AG08396 (cell line): ENCODE results near the gene MTOR.
"Not testable (repeated sequence)": the region's sequence is repeated elsewhere in the genome, so short reads cannot be mapped to it uniquely, and the experiment has no call there.

Experiments
- DNase-seq: peaks from one replicate; pipeline ENCODE4 v3.0.0; 2012; ENCODE audit warnings: low spot score, mixed read lengths

MTOR gene

GRCh38 chr1:11107599-11107998, 154.8 kb downstream of the MTOR start:
- DNase-seq: no peak

- no peak for DNase-seq
Observed at GRCh38 chr1:11105586-11105985, 156.8 kb downstream of the MTOR start.

DNA sequence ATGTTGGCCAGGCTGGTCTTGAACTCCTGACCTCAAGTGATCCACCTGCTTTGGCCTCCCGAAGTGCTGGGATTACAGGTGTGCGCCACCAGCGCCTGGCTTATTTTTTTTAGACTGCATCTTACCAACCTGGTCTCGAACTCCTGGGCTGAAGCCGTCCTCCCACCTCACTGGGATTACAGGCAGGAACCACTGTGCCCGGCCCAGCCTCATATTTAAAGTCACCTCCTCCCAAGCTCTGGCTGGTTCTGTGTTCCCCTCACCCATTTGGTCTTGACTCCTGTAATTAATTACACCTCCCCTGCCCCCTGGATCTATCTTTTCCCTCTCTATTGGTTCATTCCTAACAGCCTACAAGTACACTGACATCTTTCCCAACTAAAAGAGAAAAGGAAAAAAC, 161.0 kb downstream of the MTOR start:
- DNase-seq: no peak

GRCh38 chr1:11100806-11101205, 161.5 kb downstream of the MTOR start:
- not testable (repeated sequence) for DNase-seq

DNA sequence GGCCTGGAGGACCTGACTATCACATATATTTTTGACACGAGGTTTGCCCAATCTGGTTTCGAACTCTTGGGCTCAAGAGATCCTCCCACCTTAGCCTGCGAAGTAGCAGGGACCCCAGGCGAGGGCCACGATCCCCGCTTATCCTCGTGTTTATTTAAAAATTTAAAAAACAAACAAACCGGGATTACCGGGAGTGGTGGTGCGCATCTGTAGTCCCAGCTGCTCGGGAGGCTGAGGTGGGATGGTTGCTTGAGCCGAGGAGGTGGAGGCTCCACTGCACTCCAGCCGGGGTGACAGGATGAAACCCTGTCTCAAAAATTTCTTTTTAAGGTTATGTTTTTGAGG, 162.2 kb downstream of the MTOR start:
- no peak for DNase-seq

DNA sequence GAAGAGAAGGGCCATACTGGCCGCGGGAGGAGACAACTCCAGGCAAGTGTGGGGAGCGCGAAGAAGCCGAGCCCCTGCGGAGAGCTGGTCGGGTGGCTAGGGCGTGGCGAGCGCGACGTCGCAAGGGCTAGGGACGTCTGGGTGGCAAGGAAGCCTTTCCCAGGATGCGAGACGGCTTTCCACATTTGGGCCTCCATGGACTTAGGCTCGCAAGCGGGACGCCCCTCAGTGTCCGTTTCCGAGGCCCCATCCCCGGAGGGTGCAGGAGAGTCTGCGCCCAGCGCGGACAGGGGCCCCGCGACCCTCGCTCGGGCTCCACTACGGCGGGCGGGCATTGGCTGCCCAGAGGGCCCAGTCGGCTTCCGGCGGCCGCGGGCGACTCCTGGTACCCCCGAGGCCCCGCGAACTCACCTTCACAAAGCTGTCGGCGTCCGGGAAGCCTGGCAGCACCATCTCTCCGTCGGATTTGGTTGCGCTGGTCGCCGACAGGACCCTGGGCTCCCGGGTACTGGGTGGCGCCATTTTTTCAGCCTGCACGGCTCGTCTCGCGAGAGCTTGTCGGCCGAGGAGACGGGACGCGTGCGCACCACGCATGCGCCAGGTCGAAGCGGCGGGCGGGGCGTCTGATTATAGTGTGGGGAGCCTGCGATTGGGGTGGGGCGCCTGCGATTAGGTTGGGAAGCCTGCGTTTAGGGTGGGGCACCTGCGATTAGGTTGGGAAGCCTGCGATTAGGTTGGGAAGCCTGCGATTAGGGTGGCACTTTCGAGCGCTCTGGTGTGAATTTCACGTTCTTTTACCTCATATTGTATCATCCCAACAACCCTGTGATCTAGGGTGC, 162.8 kb downstream of the MTOR start, which contains the start of gene EXOSC10:
Gene EXOSC10, minus strand, starts transcription at position 560 of the 839 bp plus-strand sequence. Its CDS starts 38 bp downstream, at position 522.
- peak; percentile 99 for DNase-seq

GRCh38 chr1:11098931-11099309, 163.4 kb downstream of the MTOR start:
- no peak for DNase-seq

- DNase-seq: not testable (repeated sequence)
Observed at GRCh38 chr1:11083784-11084183, 178.6 kb downstream of the MTOR start.

DNA sequence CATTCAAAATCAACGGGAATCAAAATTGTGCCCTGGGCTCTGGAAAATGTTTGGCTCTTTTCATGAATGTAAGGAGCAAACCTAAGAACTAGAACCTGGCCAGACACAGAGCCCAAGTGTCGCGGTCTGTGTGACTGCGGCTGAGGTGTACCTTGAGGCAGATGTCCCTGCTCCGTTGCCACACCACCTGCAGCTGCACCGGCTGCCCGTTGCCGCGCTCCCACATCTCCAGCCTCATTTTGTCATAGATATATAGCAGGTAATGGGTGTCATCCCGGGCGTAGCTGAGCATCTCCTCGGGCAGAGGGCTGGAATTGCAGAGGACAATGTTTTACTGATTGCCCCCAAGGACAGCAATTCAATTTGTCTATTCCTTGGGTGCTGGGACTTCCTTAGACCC, 181.4 kb downstream of the MTOR start:
- DNase-seq: no peak

- DNase-seq: no peak
Observed at GRCh38 chr1:11078631-11079030, 183.7 kb downstream of the MTOR start.

DNA sequence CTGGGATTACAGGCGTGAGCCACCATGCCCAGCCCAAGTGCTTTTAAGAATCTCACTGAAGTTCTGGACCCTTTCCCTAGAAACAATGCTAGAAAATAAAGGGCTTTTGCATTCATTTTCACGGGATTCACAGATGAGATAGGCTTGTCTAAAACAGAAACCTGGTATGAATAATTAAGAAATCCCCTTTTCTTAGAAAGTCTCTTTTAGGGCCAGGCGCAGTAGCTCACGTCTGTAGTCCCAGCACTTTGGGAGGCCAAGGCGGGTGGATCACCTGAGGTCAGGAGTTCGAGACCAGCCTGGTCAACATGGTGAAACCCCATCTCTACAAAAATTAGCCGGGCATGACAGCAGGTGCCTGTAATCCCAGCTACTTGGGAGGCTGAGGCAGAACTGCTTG, 189.0 kb downstream of the MTOR start:
- not testable (repeated sequence) for DNase-seq

DNA sequence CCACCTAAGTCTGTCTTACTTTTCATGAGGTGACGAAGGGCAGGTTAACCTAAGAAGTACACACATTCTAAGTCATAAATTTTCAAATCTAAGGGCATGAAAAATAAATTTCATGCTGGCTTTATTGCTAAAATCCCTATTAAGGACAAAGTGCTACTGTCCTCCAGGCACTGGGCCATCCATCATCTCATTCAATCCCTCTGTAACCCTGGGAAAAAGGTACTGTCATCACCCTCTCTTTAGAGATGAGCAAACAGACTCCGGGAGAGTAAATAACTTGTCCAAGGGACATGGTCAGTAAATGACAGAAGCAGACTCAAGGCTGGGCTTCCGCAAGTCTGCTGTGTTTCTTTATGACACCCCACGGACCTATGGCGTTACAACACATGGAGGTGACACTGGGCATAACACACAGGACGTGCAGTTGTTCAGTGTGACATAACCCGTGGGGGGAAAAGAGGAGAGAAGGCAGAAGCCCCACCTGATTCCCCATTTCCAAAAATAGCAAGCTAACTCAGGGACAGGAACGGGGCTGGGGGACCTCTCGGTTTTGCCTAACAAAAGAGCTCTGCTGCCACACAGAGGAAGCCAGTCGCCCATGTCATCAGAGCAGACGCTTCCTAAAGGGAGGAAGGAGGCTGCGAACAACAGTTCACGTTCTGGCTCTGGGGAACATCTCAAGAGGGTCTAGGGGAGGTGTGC, 190.0 kb downstream of the MTOR start:
- no peak for DNase-seq

GRCh38 chr1:11071463-11072215, 190.7 kb downstream of the MTOR start:
- no peak for DNase-seq

- no peak for DNase-seq
Observed at GRCh38 chr1:11070876-11071275, 191.5 kb downstream of the MTOR start.

DNA sequence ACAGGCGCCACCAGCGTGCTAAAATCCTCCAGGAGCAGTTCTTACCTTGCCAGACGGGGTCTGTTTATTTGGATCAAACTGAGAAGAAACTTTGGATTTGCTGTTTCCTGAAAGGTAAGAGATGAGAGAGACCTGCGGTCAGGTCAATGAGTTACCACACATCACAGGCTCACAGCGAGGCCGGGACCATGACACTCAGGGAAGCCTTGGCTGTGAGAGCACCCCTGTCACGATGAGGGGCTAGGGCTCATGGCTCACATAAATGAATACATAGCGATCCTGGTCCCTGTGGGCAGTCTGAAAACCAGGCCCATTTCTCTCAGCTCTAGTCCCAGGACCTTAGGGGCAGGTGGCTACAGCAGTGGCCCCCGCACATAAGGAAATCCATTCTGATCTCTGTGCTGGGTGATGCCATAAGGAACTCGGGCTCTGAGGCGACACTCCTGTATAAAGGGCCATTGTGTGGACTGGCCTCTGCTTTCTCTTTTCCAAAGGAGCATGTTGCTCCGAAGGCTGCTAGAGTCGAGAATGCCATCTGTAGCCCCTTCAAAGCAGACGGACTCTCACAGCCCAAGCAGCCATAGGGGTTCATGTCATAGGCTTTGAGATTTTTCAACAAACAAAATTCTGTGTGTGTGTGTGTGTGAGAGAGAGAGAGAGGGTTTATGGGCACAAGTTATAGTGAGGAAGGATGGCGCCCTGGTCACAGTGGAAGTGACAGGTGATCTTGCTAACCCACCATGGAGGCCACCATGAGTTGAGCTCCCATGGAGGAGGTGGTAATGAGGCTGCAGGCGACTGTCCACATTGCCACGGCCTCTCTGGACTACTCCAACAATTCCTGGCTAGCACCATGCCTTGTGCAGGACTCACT, 193.5 kb downstream of the MTOR start:
- DNase-seq: no peak

GRCh38 chr1:11067716-11068599, 194.4 kb downstream of the MTOR start:
- no peak for DNase-seq

GRCh38 chr1:11065796-11066195, 196.6 kb downstream of the MTOR start:
- no peak for DNase-seq

DNA sequence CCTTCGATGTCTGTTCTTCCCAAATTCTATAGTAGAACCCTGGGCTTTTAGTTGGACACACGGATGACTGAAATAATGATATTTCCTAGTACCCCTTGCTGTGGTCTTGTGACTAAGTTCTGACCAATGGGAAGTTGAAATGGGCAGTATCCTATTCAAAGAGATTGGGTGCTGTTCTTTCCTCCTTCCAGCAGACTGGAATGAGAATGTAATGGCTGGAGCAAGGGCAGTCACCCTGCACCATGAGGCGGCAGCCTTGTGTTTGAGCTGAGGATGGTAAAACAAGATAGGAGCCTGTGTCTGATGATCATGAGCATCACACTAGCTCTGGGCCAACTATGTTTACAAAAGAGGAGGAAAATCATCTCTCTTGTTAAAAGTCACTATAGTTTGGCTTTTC, 197.4 kb downstream of the MTOR start:
- no peak for DNase-seq

DNA sequence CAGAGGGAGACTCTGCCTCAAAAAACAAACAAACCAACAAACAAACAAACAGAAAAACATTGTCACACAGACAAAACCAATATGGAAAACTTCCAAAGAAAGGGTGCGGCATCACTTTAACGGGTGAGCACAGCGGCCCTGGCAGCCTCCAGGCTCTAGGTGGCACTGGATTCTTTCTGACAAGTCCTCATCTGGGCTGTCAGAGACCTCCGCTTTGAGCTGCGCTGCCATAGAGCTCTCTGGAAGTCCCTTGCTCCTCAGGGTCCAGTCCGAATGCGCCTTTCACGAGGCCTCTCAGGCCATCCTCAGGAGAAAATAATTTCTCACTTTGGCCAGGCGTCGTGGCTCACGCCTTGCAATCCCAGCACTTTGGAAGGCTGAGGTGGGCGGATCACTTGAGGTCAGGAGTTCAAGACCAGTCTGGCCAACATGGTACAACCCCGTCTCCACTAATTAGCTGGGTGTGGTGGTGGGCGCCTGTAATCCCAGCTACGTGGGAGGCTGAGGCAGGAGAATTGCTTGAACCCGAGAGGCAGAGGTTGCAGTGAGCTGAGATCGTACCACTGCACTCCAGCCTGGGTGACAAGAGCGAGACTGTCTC, 198.3 kb downstream of the MTOR start:
- DNase-seq: not testable (repeated sequence)

DNA sequence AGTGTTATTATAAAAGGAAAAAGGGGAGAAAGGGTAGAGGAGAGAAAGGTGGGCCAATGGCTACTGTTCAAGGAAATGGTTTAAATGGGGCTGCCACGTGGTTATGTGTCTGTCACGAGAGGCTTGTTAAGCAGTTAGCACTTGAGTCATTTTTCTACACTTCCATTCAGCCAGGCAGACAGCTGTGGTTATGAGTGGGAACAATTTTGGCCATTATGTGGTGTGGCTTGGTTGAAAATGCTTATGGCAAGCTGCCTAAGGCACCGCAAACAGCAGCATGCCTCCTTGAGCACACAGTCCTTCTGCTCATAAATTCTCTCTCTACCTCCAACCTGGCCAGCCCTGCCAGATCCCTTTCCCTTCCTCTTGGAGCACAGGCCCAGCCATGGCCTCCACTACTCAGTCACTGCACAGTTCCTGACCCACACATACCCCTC, 199.4 kb downstream of the MTOR start:
- DNase-seq: no peak
